ENCODE results near the gene GNA14.
"Not testable (repeated sequence)": the region's sequence is repeated elsewhere in the genome, so short reads cannot be mapped to it uniquely, and the experiment has no call there.

The GNA14 gene

DNA sequence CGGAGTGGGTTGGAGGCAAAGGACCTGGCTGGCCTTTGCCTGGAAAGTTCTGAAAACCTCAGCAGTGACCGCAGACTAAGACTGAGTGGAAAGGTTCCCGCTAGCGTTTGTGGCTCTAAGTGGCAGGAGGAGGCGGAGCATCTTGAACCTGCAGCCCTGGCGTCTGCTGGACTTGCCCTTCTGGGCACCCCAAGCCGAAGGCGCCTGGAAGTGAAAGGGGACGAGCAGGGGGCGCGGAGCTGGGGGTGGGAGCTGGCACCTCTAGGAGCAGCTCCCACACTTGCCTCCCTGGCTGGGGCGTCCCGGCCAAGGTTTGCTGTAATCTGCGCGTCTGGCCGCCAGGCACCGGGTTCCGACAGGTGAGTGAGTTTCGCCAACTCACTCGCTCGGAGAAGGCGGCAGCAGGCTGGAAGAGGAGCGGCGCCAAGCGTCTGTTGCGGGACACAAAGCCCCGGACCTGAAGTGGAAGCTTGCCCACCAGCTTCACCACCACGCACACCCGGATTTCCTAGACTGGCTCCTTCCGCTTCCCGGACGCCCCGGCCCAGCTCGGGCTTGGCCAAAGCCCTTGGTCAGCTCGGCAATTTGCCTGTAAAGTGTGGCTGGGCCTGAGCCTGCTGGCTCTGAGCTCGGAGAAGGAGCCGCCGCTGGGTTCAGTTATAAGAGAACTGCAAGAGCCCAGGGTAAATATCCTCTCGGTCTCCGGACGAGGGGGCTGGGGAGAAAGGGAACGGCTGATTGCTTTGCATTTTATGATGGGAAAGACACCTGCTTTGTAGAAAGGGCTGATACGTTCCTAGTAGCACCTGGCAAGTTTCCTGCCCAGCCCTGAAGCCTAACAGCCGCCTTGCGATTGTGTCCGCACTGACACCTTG, at the start of gene GNA14:
GNA14 (minus strand) TSS at position 89 of the 875 bp plus-strand sequence. CDS start 529 bp downstream, outside the sequence.
- no peak for DNase-seq (ENCODE audit: low spot score)

DNA sequence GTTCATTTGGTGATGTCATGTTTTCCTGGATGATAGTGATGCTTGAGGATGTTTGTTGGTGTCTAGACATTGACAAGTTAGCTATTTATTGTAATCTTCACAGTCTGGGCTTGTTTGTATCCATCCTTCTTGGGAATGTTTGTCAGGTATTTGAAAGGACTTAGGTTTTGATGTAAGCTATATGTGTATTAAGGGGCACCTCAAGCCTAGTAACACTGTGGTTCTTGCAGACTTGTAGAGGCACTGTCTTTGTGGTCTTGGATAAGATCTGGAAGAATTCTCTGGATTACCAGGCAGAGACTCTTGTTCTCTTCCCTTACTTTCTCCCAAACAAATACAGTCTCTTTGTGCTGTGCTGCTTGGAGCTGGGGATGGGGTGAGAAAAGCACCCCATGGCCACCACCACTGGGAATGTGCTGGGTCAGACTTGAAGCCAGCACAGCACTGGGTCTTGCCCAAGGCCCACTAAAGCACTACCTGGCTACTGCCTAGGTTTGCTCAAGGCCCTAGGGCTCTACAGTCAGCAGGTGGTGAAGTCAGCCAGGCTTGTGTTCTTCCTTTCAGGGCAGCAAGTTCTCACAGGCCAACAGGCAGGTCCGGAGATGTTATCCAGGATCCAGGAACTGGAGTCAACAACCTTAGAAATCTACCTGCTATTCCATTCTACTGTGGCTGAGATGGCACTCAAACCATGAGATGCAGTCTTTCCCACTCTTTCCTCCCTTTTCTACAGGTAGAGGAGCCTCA, 49.3 kb upstream of the GNA14 start:
- DNase-seq (ENCODE audit: low spot score), result no peak

DNA sequence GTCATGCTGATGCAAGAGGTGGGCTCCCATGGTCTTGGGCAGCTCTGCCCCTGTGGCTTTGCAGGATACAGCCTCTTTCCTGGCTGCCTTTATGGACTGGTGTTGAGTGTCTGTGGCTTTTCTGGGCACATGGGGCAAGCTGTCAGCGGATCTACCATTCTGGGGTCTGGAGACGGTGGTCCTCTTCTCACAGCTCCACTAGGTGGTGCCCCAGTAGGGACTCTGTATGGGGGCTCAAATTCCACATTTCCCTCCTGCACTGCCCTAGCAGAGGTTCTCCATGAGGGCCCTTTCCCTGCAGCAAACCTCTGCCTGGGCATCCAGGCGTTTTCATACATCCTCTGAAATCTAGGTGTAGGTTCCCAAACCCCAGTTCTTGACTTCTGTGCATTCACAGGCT, 42.6 kb upstream of the GNA14 start:
- DNase-seq (ENCODE audit: low spot score), result not testable (repeated sequence)

DNA sequence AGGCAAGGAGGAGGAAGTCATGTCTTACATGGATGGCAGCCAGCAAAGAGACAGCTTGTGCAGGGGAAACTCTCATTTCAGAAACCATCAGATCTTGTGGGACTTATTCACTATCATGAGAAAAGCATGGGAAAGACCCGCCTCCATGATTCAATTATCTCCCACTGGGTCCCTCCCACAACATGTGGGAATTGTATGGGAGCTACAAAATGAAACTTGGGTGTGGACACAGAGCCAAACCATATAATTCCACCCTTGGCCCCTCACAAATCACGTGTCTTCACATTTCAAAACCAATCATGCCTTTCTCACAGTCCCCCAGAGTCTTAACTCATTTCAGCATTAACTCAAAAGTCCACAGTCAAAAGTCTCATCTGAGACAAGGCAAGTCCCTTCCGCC, 42.0 kb upstream of the GNA14 start:
- DNase-seq (ENCODE audit: low spot score), result not testable (repeated sequence)

DNA sequence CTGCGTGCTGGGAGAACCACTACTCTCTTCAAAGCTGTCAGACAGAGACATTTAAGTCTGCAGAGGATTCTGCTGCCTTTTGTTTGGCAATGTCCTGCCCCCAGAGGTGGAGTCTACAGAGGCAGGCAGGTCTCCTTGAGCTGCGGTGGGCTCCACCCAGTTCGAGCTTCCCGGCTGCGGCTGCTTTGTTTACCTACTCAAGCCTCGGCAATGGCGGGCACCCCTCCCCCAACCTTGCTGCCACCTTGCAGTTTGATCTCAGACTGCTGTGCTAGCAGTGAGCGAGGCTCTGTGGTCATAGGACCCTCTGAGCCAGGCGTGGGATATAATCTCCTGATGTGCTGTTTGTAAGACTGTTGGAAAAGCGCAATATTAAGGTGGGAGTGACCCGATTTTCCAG, 39.6 kb upstream of the GNA14 start:
- not testable (repeated sequence) for DNase-seq (ENCODE audit: low spot score)

DNA sequence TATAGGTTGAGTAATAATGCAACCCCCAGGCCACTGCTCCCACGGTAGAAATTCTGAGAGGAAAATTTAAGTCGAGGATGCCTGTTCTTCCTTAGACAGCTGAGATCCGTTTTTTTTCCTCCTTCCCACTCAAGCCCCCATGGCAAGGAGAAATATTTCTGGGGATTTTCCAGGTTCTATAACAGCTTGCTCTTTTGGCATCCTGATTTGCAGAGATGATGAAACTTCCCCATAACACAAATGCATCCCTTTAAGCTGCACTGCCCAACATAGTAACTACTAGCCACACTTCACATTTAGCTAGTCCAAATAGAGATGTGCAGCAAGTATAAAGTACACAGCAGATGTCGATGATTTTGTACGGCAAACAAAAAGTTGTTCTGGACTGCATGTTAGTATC, 32.5 kb upstream of the GNA14 start:
- no peak for DNase-seq (ENCODE audit: low spot score)

DNA sequence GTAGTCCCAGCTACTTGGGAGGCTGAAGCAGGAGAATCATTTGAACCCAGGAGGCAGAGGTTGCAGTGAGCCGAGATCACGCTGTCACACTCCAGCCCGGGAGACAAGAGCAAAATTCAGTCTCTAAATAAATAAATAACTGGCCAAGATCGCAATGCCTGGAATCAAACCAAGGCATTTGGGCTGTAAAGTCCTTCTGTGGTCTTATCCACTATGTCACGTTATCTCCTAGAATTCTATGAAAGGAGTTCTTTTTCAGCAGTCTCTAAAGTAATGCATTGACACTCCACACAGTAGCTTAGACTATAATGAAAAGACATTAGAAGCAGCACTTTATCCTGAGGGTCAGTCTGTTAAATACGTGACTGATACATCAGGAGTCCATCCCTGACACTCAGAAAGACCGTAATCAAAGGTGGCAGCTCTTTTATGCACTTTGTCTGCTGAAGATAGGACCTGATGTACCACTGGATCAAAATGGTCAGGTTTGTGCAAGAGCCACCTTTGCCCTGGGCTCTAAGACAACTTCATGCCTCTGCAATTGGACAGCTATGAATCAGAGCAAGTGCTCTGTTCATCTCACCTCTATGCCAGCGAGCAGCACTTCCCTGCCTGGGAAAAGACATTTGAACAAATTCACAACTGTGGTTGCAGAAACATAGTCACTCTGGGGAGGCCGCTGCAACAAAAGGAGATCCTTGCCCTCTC, 31.7 kb upstream of the GNA14 start:
- DNase-seq (ENCODE audit: low spot score), result no peak

DNA sequence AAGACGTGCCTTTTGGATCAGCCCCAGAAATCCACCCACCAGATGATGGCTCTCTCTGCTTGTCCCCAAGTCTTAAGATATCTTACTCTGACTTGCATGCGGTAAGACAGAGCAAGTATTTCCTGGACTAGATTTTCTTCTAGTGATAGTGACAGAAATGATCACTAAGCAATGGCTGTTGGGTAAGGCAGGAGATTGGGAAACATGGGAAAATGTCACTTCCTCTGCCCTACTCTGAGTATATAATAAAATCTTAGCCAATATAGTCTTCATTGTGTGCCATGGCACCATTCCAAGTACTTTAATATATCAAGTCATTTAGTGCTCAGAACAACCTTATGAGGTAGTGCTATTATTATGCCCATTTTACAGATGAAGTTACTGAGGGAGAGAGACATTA, 31.0 kb upstream of the GNA14 start:
- no peak for DNase-seq (ENCODE audit: low spot score)

DNA sequence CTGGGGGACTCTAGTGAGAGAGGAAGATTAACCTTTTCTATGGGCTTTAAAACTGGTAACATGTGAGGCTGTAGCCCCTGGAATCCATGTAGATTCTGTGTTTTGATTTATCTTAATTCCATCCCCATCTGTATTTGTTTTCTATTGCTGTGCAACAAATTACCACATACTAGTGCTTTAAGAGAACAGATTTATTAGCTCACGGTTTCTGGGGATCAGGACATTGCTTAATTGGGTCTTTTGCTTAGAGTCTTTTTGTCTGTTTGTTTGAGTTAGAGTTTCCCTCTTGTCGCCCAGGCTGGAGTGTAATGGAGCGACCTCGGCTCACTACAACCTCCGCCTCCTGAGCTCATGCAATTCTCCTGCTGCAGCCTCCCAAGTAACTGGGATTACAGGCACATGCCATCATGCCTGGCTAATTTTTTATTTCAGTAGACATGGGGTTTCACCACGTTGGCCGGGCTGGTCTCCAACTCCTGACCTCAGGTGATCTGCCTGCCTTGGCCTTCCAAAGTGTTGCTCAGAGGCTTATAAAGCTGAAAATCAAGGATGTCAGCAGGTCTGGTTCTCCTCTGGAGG, 29.9 kb upstream of the GNA14 start:
- DNase-seq (ENCODE audit: low spot score), result no peak

DNA sequence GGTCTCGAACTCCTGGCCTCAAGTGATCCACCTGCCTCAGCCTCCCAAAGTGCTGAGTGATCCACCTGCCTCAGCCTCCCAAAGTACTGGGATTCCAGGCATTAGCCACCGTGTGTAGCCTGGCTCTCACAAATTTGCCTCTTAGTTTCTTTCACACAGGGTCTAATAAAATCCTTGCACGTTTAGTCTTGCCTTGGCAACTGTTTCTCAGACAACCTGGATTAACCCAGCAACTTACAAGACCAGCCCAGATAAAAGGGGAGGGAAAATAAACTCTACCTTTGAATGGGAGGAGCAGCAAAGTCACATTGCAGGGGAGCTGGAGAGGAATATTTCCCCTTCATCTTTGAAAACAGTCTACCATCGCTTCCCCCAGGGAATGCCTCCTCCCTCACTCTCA, 29.3 kb upstream of the GNA14 start:
- DNase-seq (ENCODE audit: low spot score), result no peak

DNA sequence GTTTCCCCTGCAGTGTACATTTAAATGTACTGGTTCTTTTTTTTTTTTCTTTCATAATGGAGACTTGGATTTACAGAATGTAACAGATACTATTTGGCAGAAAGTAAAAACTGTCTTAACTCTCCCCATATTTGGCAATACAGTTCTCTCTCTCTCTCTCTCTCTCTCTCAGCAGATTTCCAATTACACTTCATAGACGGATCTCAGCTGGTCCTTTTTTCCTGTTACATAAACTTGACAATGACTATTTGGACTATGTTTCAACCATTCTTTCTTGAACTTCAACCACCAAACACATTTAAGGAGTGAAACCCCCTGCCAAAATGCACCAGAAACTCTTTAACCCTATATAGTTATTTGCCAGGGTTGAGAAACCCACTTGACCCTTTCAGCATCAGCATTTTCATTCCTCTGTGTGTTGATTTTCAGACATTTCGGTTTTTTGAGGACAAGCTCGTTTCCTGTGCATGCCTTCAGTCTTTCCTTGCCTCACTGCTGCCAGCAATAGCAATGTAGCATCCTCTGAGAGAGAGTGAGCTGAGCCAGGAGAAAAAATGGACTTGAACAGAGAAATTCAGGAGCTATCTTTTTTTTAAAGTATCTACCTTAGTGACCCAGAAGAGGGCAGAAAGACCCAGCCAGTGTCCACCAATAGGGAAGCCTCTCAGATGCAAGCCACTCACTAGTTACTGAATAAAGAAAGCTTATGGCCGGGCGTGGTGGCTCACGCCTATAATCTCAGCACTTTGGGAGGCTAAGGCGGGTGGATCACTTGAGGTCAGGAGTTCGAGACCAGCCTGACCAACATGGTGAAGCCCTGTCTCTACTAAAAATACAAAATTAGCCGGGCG, 26.0 kb upstream of the GNA14 start:
- no peak for DNase-seq (ENCODE audit: low spot score)

DNA sequence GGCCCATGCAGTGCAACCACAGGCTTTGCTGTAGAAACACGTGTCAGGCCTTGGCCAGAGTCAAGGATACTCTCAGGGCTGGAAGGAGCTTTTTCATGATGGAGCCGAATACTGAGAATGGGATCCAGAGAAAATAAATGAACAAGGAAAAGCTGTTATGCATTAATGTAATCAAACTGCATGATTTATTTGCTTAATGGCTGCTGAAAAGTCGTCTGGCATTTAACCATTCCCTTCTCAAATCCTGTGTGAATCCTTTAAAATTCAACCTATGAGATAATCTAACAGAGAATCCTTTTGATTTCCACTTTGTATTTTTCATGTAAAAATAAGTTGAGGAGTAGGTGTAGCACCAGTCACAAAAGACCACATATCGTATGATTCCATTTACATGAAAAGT, 24.1 kb upstream of the GNA14 start:
- no peak for DNase-seq (ENCODE audit: low spot score)

DNA sequence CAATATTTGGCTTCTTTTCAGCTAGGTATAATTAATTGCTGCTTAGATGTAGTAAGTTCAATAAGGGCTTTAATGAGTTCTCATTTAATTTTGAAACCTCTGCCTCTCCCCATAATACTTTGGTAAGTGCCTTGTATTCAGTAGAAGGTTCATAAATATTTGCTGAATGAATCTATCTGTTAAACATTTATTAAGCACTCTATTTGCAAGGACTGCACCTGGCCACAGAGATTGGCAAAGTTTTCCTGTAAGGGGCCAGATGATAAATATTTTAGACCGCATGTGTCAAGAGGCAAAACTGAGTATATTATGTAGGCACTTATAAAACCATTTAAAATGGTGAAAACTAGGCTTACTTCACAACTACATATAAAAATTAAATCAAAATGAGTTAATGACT, 19.0 kb upstream of the GNA14 start:
- DNase-seq (ENCODE audit: low spot score), result no peak

DNA sequence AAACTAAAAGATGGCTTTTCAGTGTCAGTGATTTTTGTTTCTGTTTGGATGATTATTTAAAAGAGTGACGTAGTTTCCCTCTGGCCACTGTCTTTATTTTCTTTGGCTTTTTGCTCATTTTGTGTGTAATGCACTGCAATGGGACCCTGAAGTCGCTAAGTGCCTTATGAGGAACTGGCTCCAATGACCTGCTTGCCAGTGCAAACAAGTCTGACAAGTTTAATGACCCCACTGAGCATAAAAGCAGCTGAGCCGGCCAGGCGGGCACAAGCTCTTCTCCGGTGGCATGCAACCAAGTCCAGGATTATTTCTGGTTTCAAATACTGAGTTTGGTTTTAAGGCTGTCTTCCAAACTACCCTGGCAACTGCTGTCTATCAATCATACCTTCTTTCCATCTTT, 15.6 kb upstream of the GNA14 start:
- DNase-seq (ENCODE audit: low spot score), result no peak

DNA sequence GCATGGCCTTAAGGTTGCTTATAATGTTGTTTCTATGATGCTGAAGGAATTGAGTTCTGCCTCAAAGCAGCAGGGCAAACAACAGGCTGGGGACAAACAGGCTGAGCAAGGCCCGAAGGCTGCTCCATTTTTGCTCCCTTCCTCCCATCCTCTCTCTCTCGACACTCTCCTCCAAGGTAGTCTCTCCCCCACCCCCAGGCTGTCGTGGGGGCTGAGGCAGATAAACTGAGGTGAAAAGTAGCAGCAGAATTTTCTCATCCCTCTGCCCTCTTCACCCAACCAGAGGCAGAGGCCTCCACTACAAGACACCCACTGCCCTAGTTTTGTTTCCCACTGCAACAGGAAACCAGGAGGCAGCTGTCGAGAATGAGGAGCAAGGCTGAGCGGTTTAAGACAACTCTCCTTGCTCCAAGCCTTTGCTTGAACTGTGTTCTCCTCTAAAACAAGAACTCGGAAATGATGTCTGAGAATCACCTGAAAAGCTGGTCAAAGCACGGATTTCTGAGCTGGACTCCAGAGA, 13.5 kb upstream of the GNA14 start:
- no peak for DNase-seq (ENCODE audit: low spot score)

DNA sequence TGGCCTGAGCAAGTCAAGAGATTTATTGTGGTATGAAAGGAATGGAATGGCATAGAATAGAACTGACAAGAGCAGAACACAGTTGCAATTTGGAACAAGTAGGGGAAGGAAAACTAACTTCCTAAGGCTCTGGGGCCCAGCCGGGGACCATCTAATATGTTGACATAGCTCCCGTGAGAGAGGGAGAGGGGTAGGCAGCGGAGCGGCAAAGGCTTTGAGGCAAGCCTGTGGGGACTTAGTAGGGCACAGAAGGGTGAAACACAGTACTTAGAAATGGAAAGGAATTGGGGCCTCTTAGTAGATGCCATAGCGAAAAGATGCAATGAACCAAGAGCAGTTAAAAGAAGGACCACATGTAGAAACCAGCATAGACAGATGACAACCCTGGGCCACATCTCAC, 11.8 kb upstream of the GNA14 start:
- no peak for DNase-seq (ENCODE audit: low spot score)

DNA sequence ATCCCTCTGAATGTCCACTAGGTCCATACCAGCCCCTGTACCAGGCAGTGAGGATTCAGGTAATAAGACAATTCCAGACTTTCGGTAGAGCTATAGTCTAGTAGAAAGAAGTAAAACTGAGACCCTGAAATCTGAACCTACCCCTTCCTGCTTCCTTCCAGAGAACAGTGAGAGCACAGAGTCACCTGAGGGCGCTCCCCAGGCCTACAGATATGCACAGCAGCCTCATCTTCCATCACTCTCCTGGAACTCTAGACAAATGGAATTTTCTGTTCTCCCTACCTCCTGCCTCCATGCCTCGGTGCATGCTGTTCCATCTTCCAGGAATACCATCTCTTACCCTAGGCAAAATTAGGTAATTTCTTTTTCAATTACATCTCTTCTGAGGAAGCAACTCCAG, 3.1 kb upstream of the GNA14 start:
- no peak for DNase-seq (ENCODE audit: low spot score)

DNA sequence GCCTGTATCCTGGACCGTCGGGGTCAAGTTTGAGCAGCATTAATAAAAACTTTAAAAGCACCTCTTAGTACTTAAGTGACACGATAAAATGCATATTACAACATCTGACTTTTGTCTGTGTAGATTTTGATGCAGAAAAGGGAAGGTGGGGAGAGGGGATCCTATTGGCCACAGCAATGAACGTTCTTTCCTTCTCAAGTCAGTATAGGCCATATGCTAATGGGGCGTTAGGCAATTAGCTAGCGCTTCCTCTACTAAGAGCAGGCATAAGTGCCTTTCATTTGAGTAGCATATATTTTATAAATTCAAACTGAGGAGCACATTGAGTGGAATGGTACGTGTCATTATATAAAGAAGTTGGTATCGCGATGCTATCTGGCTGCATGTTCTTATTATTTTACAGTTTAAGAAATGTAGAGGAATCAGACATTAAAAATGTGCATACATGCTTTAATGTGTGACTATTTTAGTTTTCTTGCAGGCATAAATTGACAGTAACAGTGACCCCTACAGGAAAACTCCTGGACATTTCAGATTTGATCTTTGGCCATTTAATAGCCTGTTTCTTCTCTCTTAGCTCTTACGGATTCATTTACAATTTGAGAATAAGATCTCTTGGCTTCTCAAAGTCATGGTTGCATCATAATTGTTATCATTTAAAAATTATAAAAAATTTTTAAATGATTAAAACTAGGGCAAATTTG, 1.1 kb upstream of the GNA14 start:
- DNase-seq (ENCODE audit: low spot score), result peak; percentile 38

DNA sequence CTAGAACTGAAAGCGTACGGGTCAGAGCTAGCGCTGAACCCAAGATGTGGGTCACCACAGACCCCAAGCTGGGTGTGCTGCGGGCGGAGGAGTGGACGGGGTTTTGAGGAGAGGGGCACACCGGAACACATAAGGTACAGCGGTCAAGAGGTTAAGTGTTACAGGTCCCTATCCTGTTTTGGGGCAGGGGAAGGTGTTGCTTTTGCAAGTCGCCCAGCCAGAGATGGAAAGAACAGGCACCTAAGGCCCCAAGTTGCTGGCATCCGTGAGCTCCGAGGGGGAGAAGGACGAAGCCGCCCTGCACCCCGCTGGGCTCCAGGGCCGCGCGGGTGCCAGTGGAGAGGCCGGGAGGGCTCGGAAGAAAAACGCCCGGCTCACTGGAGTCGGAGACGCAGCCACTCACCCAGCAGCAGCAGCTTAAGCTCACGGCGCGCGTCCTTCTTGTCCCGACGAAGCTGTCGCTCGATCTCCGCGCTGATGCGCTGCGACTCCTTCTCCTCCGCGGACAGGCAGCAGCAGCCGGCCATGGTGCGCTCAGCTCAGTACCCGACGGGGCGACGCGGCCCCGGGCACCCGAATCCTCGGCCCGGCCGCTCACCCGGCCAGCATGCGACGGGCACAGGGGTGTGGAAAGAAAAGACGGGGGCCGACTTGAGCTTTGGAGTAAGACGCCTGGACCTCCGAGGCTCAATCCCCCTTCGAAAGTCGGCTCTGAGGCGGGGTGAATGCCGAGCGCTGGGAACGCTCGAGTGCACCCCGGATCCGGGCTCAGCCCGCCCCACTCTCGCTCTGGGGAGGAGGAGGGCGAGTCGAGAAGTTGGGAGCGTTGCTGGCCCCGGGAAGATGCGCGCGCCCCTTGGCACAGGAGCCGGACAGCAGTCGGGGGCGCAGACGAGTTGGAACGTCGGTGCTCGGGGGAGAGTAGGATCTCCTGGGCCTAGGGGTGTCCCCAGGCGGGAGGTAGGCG, 572 bp downstream of the GNA14 start:
- no peak for DNase-seq (ENCODE audit: low spot score)

Measured in AG08396 (cell line).